ENCODE data around the gene SPNS1. TPM values are rescaled to one million over a fixed set of nuclear protein-coding genes. Genes with fewer than 3 reads are reported as not detected.
A peak's percentile ranks its signal among the peaks of the same experiment; 100 is the strongest.
"Not testable (repeated sequence)": the region's sequence is repeated elsewhere in the genome, so short reads cannot be mapped to it uniquely, and the experiment has no call there.

SPNS1 gene
- total RNA-seq, 1 donor from 2014 or later: 20.8 TPM

DNA sequence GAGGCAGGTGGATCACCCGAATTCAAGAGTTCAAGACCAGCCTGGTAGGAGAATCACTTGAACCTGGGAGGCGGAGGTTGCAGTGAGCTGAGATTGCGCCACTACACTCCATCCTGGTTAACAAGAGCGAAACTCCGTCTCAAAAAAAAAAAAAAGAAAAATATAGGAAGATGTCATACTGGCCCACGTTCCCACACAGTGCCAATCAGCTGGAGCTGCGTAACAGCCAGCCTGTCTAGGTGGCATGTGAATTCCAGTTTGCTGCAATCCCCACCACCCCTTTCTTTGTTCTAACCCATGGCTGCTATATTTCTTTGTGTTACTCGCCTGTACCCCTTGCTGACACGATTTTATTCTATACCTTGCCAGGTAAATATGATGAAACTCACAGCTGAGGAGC, 16.4 kb upstream of the SPNS1 start:
- no peak for DNase-seq (ENCODE audit: low read depth in 2 of 2)

DNA sequence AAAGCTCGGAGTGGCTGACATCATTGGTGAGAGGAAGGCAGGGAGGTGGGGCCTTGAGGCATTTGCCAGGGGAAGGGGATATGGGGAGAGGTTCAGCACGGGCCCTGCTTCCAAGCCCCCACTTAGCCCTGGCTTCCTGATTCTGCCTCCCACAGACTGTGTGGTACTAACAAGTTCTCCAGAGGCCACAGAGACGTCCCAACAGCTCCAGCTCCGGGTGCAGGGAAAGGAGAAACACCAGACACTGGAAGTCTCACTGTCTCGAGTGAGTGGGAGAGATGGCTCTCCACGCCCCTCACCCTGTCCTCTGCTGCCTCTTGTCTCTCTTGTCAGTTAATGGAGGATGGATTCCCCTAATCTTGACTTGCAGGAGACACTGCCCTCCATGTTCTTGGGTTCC, 15.7 kb upstream of the SPNS1 start:
- no peak for DNase-seq (ENCODE audit: low read depth in 2 of 2)

DNA sequence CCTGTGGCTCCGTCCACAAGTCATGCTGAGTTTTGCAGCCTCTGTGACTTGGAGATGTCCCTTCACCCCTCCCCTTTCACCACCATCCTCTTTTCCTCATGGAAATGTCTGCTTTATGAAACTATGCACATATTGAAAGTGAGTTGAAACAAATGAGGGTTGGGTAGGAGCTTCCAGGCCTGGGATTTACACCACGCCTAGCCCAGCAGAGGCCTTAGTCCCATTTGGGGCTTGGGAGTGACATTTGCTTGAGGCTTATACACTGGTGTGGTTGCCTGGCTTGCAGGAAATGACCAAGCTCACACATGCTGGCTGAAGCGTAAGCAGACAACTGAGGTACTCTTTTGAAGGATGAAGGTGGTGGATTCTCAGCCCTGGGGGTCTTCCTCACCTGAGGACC, 10.5 kb upstream of the SPNS1 start:
- no peak for DNase-seq (ENCODE audit: low read depth in 2 of 2)

DNA sequence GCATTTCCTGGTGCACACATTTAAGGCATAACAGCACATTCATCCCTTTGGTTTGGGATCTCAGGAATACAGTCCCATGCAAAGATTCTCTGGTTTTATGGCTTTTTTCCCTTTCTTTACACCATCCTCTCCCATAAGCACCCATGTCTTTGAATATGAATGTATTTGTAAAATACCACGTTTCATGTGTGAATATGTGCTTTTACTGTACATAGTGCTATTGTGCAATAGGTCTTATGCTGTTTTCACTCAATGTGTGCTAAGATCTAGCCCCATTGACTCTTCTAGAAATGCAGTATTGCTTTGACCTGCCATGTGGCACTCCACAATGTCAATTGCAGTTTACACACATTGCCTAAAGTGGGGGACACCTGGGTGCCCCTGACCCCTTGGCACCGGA, 10.1 kb upstream of the SPNS1 start:
- DNase-seq (ENCODE audit: low read depth in 2 of 2): no peak

DNA sequence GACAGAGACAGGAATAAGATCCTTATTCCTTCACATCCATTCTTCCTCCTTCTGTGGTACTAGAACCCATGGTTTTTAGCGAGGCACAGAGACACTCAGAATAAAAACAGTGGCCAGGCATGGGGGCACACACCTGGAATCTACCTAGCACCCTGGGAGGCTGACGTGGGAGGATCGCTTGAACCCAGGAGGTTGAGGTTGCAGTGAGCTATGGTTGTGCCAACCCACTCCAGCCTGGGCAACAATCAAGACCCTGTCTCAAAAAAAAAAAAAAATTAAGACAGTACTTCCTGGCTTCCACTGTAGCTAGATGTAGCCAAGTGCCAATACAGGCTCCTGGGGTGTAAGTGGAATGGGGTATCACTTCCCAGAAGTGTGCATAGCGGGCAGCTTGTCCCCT, 7.4 kb upstream of the SPNS1 start:
- DNase-seq (ENCODE audit: low read depth in 2 of 2): no peak

DNA sequence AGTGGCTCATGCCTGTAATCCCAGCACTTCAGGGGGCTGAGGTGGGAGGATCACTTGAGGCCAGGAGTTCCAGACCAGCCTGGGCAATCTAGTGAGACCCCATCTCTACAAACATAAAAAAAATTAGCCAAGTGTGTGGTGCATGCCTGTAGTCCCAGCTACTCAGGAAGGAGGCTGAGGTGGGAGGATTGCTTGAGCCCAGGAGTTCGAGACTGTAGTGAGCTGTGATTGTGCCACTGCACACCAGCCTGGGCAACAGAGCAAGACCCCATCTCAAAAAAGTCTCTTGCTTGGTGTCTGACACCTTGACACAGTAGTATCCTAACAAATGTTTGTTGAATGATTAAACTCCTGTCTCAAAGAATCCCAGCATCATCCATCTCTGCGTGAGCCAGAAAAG, 4.9 kb upstream of the SPNS1 start:
- DNase-seq (ENCODE audit: low read depth in 2 of 2): not testable (repeated sequence)

DNA sequence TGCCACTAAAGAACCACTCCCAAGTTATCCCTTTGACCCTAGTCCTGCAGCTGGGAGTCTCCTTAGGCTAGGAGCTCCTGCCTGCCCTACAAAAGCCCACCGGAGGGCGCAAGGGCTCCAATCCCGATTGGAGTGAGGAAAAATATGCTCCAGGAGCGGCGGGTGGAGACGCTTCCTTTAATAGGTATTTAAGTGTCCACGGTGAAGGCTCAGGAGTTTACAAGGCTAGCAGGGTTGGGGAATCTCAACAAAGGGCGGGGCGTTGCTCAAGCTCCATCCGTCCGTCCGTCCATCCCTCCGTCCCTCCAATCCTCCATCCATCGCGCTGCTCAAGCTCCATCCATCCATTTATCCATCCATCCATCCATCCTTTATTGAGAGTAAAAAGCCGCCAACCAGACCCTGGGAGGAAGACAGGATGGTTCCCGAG, 556 bp upstream of the SPNS1 start:
- peak; percentile 24 to 73 for DNase-seq (ENCODE audit: low read depth in 2 of 2)

DNA sequence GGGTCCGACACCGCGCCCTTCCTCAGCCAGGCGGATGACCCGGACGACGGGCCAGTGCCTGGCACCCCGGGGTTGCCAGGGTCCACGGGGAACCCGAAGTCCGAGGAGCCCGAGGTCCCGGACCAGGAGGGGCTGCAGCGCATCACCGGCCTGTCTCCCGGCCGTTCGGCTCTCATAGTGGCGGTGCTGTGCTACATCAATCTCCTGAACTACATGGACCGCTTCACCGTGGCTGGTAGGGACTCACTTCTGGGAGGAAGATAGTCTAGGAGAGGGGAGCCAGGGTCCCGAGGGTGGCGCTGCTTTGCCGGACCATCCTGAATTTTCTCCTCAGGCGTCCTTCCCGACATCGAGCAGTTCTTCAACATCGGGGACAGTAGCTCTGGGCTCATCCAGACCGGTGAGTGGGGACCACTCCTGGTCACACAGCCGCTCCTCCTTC, 601 bp downstream of the SPNS1 start:
- peak in 1 of 2 donors; percentile 13 for DNase-seq (ENCODE audit: low read depth in 2 of 2)

DNA sequence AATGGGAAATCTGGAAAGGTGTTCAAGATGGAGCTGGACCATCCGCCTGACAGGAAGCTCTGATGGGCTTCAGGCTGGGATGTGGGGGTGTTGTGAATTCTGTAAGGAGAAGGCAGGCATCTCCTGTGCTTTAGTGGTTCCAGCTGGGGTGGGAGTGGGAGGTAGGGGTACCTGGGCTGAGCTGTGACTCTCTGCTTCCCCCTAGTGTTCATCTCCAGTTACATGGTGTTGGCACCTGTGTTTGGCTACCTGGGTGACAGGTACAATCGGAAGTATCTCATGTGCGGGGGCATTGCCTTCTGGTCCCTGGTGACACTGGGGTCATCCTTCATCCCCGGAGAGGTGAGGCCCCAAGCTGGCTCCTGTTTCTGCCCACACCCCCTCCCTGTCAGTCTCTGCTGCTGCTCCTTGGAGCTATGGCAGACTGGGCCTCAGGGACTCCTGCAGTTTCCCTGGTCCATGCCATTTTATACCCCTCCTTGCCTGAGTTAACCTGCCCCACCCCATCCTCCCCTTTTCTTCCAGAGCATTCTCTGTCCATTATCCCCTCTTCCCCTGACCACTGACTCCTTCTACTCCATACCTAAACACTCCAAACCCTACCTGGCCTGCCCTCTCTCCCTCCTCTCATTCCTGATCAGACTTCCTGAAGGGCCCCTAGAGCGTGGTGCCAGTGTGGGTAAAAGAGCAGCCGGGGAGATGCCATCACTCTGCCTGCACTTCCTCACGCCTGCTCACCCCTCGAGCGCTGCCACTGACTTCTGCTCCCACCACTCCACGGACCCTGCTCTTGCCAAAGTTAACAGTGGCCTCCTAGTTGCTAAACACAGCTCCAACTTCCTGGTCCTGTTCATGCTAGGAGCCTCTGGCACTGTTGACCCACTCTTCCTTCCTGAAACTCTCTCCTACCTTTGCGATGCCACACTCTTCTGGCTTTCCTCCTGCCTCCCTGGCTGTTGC, 3.4 kb downstream of the SPNS1 start:
- no peak for DNase-seq (ENCODE audit: low read depth in 2 of 2)

DNA sequence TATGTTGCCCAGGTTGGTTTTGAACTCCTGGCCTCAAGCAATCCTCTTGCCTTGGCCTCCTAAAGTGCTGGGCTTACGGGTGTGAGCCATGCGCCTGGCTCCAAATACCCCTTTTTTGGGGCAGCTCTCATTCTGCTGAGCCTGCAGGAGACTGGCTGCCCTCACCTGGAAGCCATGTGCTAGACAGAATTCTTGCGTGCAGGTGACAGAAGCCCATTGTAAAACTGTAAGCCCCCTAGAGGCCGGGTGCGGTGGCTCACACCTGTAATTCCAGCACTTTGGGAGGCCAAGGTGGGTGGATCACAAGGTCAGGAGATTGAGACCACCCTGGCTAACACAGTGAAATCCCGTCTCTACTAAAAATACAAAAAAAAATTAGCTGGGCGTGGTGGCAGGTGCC, 5.8 kb downstream of the SPNS1 start:
- DNase-seq (ENCODE audit: low read depth in 2 of 2): not testable (repeated sequence)

DNA sequence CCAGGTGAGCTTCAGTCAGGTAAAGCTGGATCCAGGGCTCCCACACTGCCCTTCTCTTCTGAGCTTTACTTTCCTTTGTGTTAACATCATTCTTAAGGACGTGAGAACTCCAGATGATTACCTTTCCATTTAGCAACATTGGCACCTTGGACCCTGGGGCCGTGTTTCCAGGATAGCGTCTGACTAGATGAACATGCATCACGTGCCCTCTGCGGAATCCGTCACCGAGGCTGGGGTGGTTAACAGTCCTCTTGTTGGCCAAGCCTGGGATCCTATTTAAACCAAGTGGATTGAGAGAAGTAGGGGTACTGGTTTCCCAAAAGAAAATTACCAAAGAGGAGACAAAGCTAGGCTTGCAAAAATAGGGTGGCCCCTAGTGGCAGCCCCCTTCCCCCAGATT, 6.4 kb downstream of the SPNS1 start:
- DNase-seq (ENCODE audit: low read depth in 2 of 2): no peak

DNA sequence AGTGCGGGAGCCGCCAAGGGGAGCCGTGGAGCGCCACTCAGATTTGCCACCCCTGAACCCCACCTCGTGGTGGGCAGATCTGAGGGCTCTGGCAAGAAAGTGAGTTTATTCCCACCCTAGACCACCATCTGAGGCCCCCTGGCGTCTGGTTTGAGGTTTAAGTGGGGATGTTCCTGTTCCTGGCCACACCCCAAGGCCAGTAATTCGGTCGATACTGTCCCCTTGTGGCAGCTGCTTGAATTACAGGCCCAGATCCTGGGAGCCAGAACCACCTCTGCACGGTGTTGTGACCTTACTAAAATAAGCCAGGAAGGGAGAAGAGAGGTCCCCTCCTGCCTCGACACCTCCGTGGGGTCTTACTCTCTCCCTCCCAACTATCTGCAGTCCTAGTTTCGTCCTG, 6.9 kb downstream of the SPNS1 start:
- DNase-seq (ENCODE audit: low read depth in 2 of 2): peak in 1 of 2 donors; percentile 6

DNA sequence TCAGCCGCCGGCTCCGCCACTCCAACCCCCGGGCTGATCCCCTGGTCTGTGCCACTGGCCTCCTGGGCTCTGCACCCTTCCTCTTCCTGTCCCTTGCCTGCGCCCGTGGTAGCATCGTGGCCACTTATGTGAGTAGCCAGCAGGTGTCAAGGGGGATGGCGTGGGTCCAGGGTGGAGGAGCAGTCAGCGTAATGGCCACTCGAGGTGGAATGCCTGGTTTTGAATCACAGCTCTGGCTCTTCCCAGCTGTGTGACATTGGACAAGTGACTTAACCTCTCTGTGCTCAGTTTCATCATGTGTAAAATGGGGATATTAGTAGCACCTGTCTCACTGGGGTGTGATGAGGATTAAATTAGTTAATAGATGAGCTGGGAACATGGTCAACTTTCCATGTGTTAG, 7.8 kb downstream of the SPNS1 start:
- no peak for DNase-seq (ENCODE audit: low read depth in 2 of 2)

DNA sequence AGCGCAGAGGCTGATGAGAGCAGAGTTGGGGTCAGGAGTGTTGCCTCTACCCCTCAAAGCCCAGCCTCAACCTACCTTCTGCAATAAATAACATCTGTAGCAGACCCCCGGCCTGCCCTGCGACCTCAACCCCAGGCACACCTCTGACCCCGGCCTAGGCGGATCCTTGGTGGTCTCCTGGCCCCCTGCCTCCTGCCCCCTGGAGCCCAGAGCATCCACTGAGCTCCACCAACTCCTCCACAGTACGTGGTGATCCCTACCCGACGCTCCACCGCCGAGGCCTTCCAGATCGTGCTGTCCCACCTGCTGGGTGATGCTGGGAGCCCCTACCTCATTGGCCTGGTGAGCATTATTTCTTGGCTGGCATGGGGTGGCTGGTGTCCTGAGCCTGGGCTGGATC, 8.4 kb downstream of the SPNS1 start:
- no peak for DNase-seq (ENCODE audit: low read depth in 2 of 2)

DNA sequence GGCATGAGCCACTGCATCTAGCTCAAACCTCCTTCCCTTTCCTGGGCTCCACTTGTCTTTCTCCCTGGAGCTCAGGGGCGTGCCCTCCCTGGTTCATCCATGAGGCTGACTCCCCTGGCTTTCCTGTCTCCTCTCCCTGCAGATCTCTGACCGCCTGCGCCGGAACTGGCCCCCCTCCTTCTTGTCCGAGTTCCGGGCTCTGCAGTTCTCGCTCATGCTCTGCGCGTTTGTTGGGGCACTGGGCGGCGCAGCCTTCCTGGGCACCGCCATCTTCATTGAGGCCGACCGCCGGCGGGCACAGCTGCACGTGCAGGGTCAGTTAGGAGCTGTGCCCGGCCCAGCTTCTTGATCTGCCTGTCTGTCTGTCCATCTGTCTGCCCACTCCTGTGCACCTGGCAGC, 9.1 kb downstream of the SPNS1 start:
- no peak for DNase-seq (ENCODE audit: low read depth in 2 of 2)

DNA sequence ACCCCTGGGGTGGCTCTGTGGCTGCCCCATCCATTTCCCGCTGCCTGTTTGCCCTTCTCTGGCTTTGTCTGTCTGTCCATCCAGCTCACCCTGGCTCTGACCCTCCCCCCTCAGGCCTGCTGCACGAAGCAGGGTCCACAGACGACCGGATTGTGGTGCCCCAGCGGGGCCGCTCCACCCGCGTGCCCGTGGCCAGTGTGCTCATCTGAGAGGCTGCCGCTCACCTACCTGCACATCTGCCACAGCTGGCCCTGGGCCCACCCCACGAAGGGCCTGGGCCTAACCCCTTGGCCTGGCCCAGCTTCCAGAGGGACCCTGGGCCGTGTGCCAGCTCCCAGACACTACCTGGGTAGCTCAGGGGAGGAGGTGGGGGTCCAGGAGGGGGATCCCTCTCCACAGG, 9.5 kb downstream of the SPNS1 start:
- DNase-seq (ENCODE audit: low read depth in 2 of 2): no peak

DNA sequence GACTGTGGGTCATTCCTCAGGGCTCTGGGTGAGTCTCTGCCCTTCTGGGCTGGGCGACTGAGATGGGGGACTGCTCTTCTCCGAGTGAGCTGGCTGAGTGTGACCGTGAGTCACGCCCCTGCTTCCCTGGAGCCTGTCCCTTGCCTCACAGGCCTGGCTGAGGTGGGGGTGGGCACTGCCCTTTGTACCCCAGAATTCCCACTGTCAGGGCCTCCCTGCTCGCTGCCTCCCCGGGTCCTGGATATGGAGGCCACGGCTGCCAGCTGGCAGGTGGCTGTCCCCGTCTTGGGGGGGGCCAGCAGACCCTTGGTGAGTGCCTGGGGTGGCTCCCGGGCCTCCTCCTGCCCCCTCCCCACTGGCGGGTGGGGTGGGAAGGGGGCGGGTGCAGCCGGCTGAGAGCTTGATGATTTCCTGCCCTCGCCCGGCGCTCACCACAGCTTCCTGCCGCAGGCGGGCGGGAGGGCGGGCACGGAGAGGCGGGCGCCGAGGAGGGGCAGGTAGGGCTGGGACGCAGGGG, 10.1 kb downstream of the SPNS1 start, which contains the start of gene LAT:
LAT (plus strand) TSS at position 434 of the 517 bp plus-strand sequence. CDS start 366 bp downstream, outside the sequence.
- peak in 1 of 2 donors; percentile 34 for DNase-seq (ENCODE audit: low read depth in 2 of 2)

DNA sequence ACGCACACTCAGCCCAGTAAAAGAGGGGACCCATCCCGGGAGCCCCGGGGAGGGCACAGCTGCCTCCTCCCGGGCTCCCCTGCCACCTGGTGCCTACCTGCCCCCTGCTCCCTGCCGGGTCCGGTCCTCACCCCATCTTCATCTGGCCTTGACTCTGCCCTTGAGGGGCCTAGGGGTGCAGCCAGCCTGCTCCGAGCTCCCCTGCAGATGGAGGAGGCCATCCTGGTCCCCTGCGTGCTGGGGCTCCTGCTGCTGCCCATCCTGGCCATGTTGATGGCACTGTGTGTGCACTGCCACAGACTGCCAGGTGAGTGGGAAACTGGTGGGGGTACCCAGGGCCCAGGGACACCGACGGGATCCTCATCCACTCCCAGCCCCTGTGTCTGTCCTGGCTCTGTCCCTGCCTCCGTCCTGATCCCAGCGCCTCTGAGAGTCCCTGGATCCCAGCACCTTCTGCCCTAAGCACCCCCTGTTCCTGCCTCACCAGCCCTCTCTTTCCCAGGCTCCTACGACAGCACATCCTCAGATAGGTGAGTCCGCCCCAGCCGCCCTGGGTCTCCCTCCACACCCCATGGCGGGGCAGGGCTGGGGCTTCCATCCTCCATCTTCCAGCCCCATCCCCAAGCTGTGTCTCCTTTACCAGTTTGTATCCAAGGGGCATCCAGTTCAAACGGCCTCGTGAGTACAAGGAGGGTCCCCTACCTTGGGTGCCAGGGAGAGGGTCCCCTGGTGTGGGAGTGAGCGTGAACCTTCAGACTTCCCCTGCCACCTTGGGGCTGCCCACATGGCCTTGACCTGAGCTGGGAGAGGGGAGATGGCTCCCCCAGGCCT, 10.8 kb downstream of the SPNS1 start:
- no peak for DNase-seq (ENCODE audit: low read depth in 2 of 2)

DNA sequence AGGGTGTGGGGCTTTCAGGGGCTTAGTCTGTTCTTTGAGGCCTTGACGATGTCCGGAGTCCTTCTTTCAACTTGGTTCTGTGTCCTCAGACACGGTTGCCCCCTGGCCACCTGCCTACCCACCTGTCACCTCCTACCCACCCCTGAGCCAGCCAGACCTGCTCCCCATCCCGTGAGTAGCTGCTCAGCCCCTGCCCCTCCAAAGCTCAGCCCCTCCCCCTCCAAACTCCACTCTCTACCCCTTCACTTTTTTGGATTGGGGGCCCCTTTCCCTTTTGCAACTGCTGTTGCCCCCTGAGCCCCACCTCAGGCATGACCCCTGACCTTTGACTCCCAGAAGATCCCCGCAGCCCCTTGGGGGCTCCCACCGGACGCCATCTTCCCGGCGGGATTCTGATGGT, 11.5 kb downstream of the SPNS1 start:
- DNase-seq (ENCODE audit: low read depth in 2 of 2): no peak

DNA sequence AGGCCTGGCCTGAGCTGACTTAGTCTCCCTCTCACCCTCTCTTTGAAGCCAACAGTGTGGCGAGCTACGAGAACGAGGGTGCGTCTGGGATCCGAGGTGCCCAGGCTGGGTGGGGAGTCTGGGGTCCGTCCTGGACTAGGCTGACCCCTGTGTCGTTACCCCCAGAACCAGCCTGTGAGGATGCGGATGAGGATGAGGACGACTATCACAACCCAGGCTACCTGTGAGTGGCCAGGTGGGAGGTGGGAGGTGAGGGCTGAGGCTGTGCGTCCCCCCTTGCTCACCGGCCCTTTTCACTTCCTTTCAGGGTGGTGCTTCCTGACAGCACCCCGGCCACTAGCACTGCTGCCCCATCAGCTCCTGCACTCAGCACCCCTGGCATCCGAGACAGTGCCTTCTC, 11.9 kb downstream of the SPNS1 start:
- DNase-seq (ENCODE audit: low read depth in 2 of 2): no peak

DNA sequence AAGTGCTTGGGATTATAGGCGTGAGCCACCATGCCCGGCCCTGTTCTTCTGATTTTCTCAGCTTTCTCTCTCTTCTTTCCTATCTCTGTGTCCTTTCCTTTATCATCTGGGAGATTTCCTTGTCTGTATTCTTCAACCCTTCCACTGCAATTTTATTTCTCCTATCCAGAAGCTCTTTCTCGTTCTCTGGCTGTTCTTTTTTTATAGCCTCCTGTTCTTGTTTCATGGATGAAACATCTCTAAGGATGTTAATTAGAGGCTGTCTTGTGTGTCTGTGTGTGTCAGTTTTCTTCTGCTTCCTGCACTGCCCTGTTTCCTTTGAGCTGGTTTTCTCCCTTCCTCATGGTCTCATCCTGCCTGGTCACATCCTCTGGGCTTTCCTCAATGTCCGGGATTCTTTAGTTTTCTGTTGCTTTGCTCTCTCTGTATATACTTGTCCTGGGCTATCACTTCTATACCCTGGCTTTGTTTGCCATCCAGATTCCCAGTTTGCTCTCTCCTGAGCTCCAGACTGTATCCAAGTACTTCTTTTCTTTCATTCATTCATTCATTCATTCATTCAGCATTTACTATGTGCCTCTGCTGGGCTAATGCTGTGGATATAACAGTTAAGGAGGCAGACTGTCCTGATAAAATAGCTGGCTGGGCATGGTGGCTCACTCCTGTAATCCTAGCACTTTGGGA, 12.7 kb downstream of the SPNS1 start:
- DNase-seq (ENCODE audit: low read depth in 2 of 2): no peak

Measured in dermis microvascular lymphatic vessel endothelial cell (primary cell).